Measurements from ENCODE around the gene PTGES. TPM values are rescaled to one million over a fixed set of nuclear protein-coding genes. Genes with fewer than 3 reads are reported as not detected.

The PTGES gene
- total RNA-seq, 1 donor from 2014 or later: 2.5 TPM

DNA sequence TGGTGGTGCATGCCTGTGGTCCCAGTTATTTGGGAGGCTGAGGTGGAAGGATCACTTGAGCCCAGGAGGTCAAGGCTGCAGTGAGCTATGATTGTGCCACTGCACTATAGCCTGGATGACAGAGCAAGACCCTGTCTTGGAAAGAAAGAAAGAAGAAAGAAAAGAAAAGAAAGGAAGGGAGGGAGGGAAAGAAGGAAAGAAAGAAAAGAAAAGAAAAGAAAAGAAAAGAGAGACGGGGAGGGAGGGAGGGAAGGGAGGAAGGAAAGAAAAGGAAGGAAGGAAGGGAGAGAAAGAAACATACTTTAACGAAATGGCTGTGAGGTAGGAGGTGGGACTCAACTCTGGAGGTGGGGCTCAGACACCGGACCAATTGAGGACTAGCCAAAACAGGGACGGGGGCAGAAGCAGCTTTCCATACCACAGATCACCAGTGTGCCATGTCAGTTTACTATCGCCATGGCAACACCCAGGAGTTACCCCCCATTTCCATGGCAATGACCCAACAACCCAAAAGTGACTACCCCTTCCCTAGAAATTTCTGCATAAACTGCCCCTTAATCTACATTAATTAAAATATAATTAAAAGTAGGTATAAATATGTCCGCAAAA is 21.3 kb downstream of the PTGES start:
- Histone ChIP-seq H3K4me1 (ENCODE audit: insufficient read depth, low read length) (no peaks in the 10 kb centered on the region), H3K4me2 (ENCODE audit: low read length) (no peak overlapping the region), H3K27ac (ENCODE audit: low read depth, low read length) (no peak overlapping the region), H4K20me1 (ENCODE audit: insufficient read depth, low read length) (no peaks in the 10 kb centered on the region), H3K79me2 (ENCODE audit: insufficient read depth, low read length) (no peaks in the 10 kb centered on the region), H3K36me3 (ENCODE audit: insufficient read depth, low read length) (no peaks in the 10 kb centered on the region), H3K27me3 (ENCODE audit: insufficient read depth, low read length) (peaks cover 17% of the 10 kb centered on the region), H3K9me3 (ENCODE audit: insufficient read depth, low read depth, low read length) (no peaks in the 10 kb centered on the region), H3K4me3 (ENCODE audit: insufficient read depth, low read depth, low read length) (no peak overlapping the region), H2AFZ (ENCODE audit: low read depth, low read length) (no peak overlapping the region), H3K9ac (ENCODE audit: low read length) (no peak overlapping the region)
- FAIRE-seq (no peak), DNase-seq (ENCODE audit: low read depth) (no peak)
- no peak overlapping the region for H3K4me3 Mint-ChIP-seq (ENCODE audit: unreplicated experiment)
- H3K9me3 Mint-ChIP-seq (ENCODE audit: unreplicated experiment): no peaks in the 10 kb centered on the region
- H3K36me3 Mint-ChIP-seq (ENCODE audit: low read depth, unreplicated experiment): no peaks in the 10 kb centered on the region
- no peak for TF ChIP-seq EZH2 (IDR thresholded peaks at IDR 0.05; ENCODE audit: insufficient read depth, low read length)
- TF ChIP-seq, protein P1, sequence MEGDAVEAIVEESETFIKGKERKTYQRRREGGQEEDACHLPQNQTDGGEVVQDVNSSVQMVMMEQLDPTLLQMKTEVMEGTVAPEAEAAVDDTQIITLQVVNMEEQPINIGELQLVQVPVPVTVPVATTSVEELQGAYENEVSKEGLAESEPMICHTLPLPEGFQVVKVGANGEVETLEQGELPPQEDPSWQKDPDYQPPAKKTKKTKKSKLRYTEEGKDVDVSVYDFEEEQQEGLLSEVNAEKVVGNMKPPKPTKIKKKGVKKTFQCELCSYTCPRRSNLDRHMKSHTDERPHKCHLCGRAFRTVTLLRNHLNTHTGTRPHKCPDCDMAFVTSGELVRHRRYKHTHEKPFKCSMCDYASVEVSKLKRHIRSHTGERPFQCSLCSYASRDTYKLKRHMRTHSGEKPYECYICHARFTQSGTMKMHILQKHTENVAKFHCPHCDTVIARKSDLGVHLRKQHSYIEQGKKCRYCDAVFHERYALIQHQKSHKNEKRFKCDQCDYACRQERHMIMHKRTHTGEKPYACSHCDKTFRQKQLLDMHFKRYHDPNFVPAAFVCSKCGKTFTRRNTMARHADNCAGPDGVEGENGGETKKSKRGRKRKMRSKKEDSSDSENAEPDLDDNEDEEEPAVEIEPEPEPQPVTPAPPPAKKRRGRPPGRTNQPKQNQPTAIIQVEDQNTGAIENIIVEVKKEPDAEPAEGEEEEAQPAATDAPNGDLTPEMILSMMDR (IDR thresholded peaks at IDR 0.05; ENCODE audit: insufficient read depth, low read depth, low read length): no peak
- no peak overlapping the region for H3K27ac Mint-ChIP-seq (ENCODE audit: unreplicated experiment)
- H3K4me1 Mint-ChIP-seq (ENCODE audit: low read depth, unreplicated experiment): no peaks in the 10 kb centered on the region
- H3K27me3 Mint-ChIP-seq (ENCODE audit: low read depth, unreplicated experiment): peaks cover 46% of the 10 kb centered on the region

DNA sequence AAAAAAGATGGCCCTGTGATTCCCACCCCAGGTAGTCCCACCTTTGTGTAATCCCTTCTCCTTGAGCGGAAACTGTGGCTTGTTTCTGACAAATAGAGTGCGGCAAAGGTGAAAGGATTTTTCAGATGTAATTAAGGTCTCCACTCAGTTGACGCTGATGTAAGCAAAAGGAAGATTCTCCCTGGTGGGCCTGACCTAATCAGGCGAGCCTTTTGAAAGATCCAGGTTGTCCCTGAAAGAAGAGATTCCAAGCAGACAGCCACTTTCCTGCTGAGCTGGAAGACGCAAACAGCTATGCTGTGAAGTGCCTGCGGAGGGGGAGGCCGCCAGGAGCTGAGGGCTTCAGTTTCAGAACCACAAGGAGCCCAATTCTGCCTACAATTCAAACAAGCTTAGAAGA is 24.1 kb downstream of the PTGES start:
- no peak for TF ChIP-seq EZH2 (IDR thresholded peaks at IDR 0.05; ENCODE audit: insufficient read depth, low read length)
- TF ChIP-seq, protein P1 (IDR thresholded peaks at IDR 0.05; ENCODE audit: insufficient read depth, low read depth, low read length): no peak
- FAIRE-seq: no peak
- Histone ChIP-seq H3K4me3 (ENCODE audit: insufficient read depth, low read depth, low read length) (no peak overlapping the region), H3K79me2 (ENCODE audit: insufficient read depth, low read length) (no peaks in the 10 kb centered on the region), H3K9ac (ENCODE audit: low read length) (no peak overlapping the region), H3K4me1 (ENCODE audit: insufficient read depth, low read length) (no peaks in the 10 kb centered on the region), H3K9me3 (ENCODE audit: insufficient read depth, low read depth, low read length) (no peaks in the 10 kb centered on the region), H3K4me2 (ENCODE audit: low read length) (no peak overlapping the region), H3K27ac (ENCODE audit: low read depth, low read length) (no peak overlapping the region), H2AFZ (ENCODE audit: low read depth, low read length) (no peak overlapping the region), H3K27me3 (ENCODE audit: insufficient read depth, low read length) (peaks cover 17% of the 10 kb centered on the region), H3K36me3 (ENCODE audit: insufficient read depth, low read length) (no peaks in the 10 kb centered on the region), H4K20me1 (ENCODE audit: insufficient read depth, low read length) (no peaks in the 10 kb centered on the region)
- no peak overlapping the region for H3K4me3 Mint-ChIP-seq (ENCODE audit: unreplicated experiment)
- no peak for DNase-seq (ENCODE audit: low read depth)
- H3K9me3 Mint-ChIP-seq (ENCODE audit: unreplicated experiment): no peaks in the 10 kb centered on the region
- H3K27me3 Mint-ChIP-seq (ENCODE audit: low read depth, unreplicated experiment): peaks cover 50% of the 10 kb centered on the region
- H3K27ac Mint-ChIP-seq (ENCODE audit: unreplicated experiment): no peak overlapping the region
- no peaks in the 10 kb centered on the region for H3K4me1 Mint-ChIP-seq (ENCODE audit: low read depth, unreplicated experiment)
- H3K36me3 Mint-ChIP-seq (ENCODE audit: low read depth, unreplicated experiment): no peaks in the 10 kb centered on the region
